H9 (cell line): ENCODE measurements around the gene KBTBD8. TPM values are rescaled to one million over a fixed set of nuclear protein-coding genes. Genes with fewer than 3 reads are reported as not detected.

Experiments used
- DNase-seq: peaks from one replicate; pipeline ENCODE4 v3.0.0-alpha.2; 2017
- H2AFZ ChIP-seq: one replicate; pipeline ENCODE4 v1.6.1; 2013; ENCODE audit warnings: mild to moderate bottlenecking, low read length, control low read depth, moderate library complexity
- H2AK5ac ChIP-seq: 2 replicates; pipeline ENCODE4 v1.6.1; 2013; ENCODE audit warnings: low read length, control low read depth, mixed read lengths; ENCODE audit not compliant: insufficient read length
- H2BK120ac ChIP-seq: one replicate; pipeline ENCODE4 v1.6.1; 2013; ENCODE audit warnings: low read depth, mild to moderate bottlenecking, low read length, control low read depth, inconsistent platforms; ENCODE audit not compliant: poor library complexity, severe bottlenecking
- H2BK12ac ChIP-seq: 2 replicates; pipeline ENCODE4 v1.6.1; 2013; ENCODE audit warnings: low read length, control low read depth, mixed read lengths, low read depth; ENCODE audit not compliant: insufficient read length
- H2BK15ac ChIP-seq: 2 replicates; pipeline ENCODE4 v1.6.1; 2013; ENCODE audit warnings: low read depth, low read length, control low read depth
- H2BK20ac ChIP-seq: one replicate; pipeline ENCODE4 v1.6.1; 2013; ENCODE audit warnings: low read depth, mild to moderate bottlenecking, low read length, control low read depth, inconsistent platforms; ENCODE audit not compliant: poor library complexity, severe bottlenecking
- H2BK5ac ChIP-seq: 2 replicates; pipeline ENCODE4 v1.6.1; 2013; ENCODE audit warnings: low read length, control low read depth, mixed read lengths; ENCODE audit not compliant: insufficient read length
- H3K14ac ChIP-seq: 2 replicates; pipeline ENCODE4 v1.6.1; 2013; ENCODE audit warnings: low read length, control low read depth; ENCODE audit not compliant: insufficient read depth
- H3K18ac ChIP-seq: 2 replicates; pipeline ENCODE4 v1.6.1; 2013; ENCODE audit warnings: low read depth, mild to moderate bottlenecking, mixed read lengths, low read length, control low read depth; ENCODE audit not compliant: insufficient read length
- H3K23ac ChIP-seq: 2 replicates; pipeline ENCODE4 v1.6.1; 2013; ENCODE audit warnings: low read length, control low read depth, mixed read lengths, low read depth; ENCODE audit not compliant: insufficient read length
- H3K23me2 ChIP-seq: 2 replicates; pipeline ENCODE4 v1.6.1; 2013; ENCODE audit warnings: low read depth, mild to moderate bottlenecking, mixed read lengths, low read length, control low read depth; ENCODE audit not compliant: insufficient read length, poor library complexity, severe bottlenecking
- H3K27ac ChIP-seq: 2 replicates; pipeline ENCODE4 v1.5.1; 2013; ENCODE audit warnings: low read length, control low read depth, mixed read lengths, low read depth; ENCODE audit not compliant: insufficient read length
- H3K27me3 ChIP-seq: 2 replicates; pipeline ENCODE4 v1.6.1; 2013; ENCODE audit warnings: low read length, control low read depth, inconsistent platforms; ENCODE audit not compliant: insufficient read depth
- H3K4ac ChIP-seq: 2 replicates; pipeline ENCODE4 v1.6.1; 2013; ENCODE audit warnings: low read depth, mild to moderate bottlenecking, control low read depth, inconsistent platforms, low read length, moderate library complexity
- H3K4me1 ChIP-seq: 2 replicates; pipeline ENCODE4 v1.6.1; 2013; ENCODE audit warnings: low read length, control low read depth, inconsistent platforms; ENCODE audit not compliant: insufficient read depth
- H3K4me2 ChIP-seq: 2 replicates; pipeline ENCODE4 v1.6.1; 2013; ENCODE audit warnings: low read length, control low read depth, mixed read lengths; ENCODE audit not compliant: insufficient read length, insufficient read depth
- H3K56ac ChIP-seq: 2 replicates; pipeline ENCODE4 v1.6.1; 2013; ENCODE audit warnings: low read depth, mild to moderate bottlenecking, mixed read lengths, low read length, control low read depth; ENCODE audit not compliant: insufficient read length
- H3K79me1 ChIP-seq: 2 replicates; pipeline ENCODE4 v1.6.1; 2013; ENCODE audit warnings: low read depth, mild to moderate bottlenecking, moderate library complexity, low read length, control low read depth, inconsistent platforms; ENCODE audit not compliant: insufficient read depth, poor library complexity, severe bottlenecking
- H3K79me2 ChIP-seq: 2 replicates; pipeline ENCODE4 v1.6.1; 2013; ENCODE audit warnings: low read length, control low read depth, inconsistent platforms; ENCODE audit not compliant: insufficient read depth
- H3K9ac ChIP-seq: 2 replicates; pipeline ENCODE4 v1.6.1; 2013; ENCODE audit warnings: low read length, control low read depth, mixed read lengths; ENCODE audit not compliant: insufficient read length; ENCODE audit errors: extremely low read depth
- H3K9me3 ChIP-seq: one replicate; pipeline ENCODE4 v1.6.1; 2013; ENCODE audit warnings: low read depth, low read length, inconsistent platforms; ENCODE audit not compliant: control insufficient read depth
- H3T11ph ChIP-seq: one replicate; pipeline ENCODE4 v1.6.1; 2013; ENCODE audit warnings: mild to moderate bottlenecking, low read length, control low read depth, inconsistent platforms
- H4K20me1 ChIP-seq: one replicate; pipeline ENCODE4 v1.6.1; 2013; ENCODE audit not compliant: control insufficient read depth, insufficient read length, insufficient read depth
- H4K5ac ChIP-seq: 2 replicates; pipeline ENCODE4 v1.6.1; 2013; ENCODE audit warnings: low read depth, mild to moderate bottlenecking, mixed read lengths, low read length, control low read depth; ENCODE audit not compliant: insufficient read length
- H4K8ac ChIP-seq: replicated peaks from 2 replicates; pipeline ENCODE4 v1.6.1; 2013; ENCODE audit warnings: low read length, control low read depth, mixed read lengths, low read depth; ENCODE audit not compliant: insufficient read length
- H4K91ac ChIP-seq: 2 replicates; pipeline ENCODE4 v1.6.1; 2013; ENCODE audit warnings: low read depth, mild to moderate bottlenecking, moderate library complexity, mixed read lengths, low read length, control low read depth; ENCODE audit not compliant: insufficient read length
- H3K27ac Mint-ChIP-seq, 3 experiments: 2 replicates in 2 of 3; 3 replicates in 1 of 3; pipeline ENCODE4 v1.8.0; 2020 to 2021; ENCODE audit warnings: mixed read lengths in 3 of 3, mild to moderate bottlenecking in 1 of 3, moderate library complexity in 1 of 3
- H3K27me3 Mint-ChIP-seq: 2 replicates; pipeline ENCODE4 v1.8.0; 2021; ENCODE audit warnings: low read depth, mild to moderate bottlenecking, moderate library complexity, mixed read lengths
- H3K36me3 Mint-ChIP-seq, 3 experiments: 2 replicates in 2 of 3; 3 replicates in 1 of 3; pipeline ENCODE4 v1.8.0; 2020 to 2021; ENCODE audit warnings: low read depth in 3 of 3, mixed read lengths in 3 of 3; ENCODE audit not compliant: insufficient read depth in 1 of 3
- H3K4me1 Mint-ChIP-seq, 2 experiments: 2 replicates each; pipeline ENCODE4 v1.8.0; 2020; ENCODE audit warnings: mixed read lengths in 2 of 2
- H3K4me3 Mint-ChIP-seq, 2 experiments: 2 replicates in 1 of 2; 3 replicates in 1 of 2; pipeline ENCODE4 v1.8.0; 2020 to 2021; ENCODE audit warnings: mild to moderate bottlenecking in 2 of 2, mixed read lengths in 2 of 2, moderate library complexity in 1 of 2
- H3K9me3 Mint-ChIP-seq, 2 experiments: 2 replicates in 1 of 2; 3 replicates in 1 of 2; pipeline ENCODE4 v1.8.0; 2020; ENCODE audit warnings: mild to moderate bottlenecking in 2 of 2, mixed read lengths in 2 of 2, moderate library complexity in 1 of 2
- WGBS: extraction: QIAGEN DNeasy Blood & Tissue Kit; methylation state at CpG from one replicate; pipeline ENCODE4 v1.1.7; 2013; ENCODE audit warnings: missing lambda C conversion rate, low lambda C conversion rate, mixed read lengths; ENCODE audit not compliant: insufficient read length; ENCODE audit errors: extremely low coverage; 5-methylcytosine and 5-hydroxymethylcytosine counted together
- total RNA-seq: library from RNA; stranded (reverse); gene quantifications from 2 replicates; pipeline ENCODE4 v1.2.1, GENCODE V29; 2021
- TF ChIP-seq, protein P1 (sequence below): fragments of 200-600 bp; sonication (generic); conservative IDR thresholded peaks from 3 replicates; pipeline ENCODE4 v1.8.0; 2021; ENCODE audit warnings: antibody characterized with exemption, mild to moderate bottlenecking

KBTBD8 gene
- total RNA-seq, 1 experiment from 2014 or later, result 16.7 TPM

DNA sequence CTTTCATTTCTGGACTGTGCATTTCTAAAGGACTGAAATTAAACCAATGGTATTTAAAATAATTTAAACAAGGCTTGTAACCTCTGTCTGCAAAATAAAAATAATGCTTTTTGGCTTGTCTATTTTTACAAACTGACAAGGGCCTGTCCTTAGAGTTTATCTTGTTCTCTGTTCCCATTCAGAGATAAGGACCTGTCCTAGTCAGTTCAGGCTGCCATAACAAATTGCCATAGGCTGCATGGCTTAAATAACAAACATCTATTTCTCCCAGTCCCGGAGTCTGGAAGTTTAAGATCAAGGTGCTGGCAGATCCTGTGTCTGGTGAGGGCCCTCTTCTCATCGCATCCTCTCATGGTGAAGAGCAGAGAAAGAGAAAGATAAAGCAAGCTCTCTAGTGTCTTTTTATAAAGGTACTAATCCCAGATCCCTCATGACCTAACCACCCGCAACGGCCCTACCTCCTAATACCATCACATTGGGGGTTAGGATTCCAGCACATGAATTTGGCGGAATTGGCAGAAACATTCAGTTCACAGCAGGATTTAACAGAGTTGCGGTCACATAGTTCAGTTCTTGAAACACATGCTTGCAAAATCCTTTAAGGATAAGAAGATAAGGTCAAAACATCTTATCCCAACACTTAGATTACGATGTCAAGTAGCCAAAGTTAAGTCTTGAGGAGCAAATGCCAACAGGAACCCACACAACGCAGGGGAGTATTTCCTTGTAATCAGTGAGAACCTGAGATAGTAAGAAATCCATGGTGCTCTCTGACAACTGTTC is 17.8 kb downstream of the KBTBD8 start:
- H3K4me1 Mint-ChIP-seq, result peaks cover 28 to 31% of the 10 kb centered on the region in 2 experiments
- no peak overlapping the region for H2BK120ac ChIP-seq
- no peak overlapping the region for H3K56ac ChIP-seq
- no peaks in the 10 kb centered on the region for H3K9me3 ChIP-seq
- no peak overlapping the region for H3K27ac ChIP-seq
- no peak overlapping the region for H4K91ac ChIP-seq
- H3K4me2 ChIP-seq, result no peak overlapping the region
- H2BK20ac ChIP-seq, result no peak overlapping the region
- H2BK15ac ChIP-seq, result no peak overlapping the region
- no peaks in the 10 kb centered on the region for H3K79me1 ChIP-seq
- no peak overlapping the region for H3K27ac Mint-ChIP-seq
- no peaks in the 10 kb centered on the region for H4K20me1 ChIP-seq
- TF ChIP-seq, protein P1, sequence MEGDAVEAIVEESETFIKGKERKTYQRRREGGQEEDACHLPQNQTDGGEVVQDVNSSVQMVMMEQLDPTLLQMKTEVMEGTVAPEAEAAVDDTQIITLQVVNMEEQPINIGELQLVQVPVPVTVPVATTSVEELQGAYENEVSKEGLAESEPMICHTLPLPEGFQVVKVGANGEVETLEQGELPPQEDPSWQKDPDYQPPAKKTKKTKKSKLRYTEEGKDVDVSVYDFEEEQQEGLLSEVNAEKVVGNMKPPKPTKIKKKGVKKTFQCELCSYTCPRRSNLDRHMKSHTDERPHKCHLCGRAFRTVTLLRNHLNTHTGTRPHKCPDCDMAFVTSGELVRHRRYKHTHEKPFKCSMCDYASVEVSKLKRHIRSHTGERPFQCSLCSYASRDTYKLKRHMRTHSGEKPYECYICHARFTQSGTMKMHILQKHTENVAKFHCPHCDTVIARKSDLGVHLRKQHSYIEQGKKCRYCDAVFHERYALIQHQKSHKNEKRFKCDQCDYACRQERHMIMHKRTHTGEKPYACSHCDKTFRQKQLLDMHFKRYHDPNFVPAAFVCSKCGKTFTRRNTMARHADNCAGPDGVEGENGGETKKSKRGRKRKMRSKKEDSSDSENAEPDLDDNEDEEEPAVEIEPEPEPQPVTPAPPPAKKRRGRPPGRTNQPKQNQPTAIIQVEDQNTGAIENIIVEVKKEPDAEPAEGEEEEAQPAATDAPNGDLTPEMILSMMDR, result no peak
- no peak overlapping the region for H2BK5ac ChIP-seq
- no peak overlapping the region for H3K23ac ChIP-seq
- no peak overlapping the region for H2AFZ ChIP-seq
- no peak overlapping the region for H3K18ac ChIP-seq
- H3T11ph ChIP-seq, result no peak overlapping the region
- H3K23me2 ChIP-seq, result no peaks in the 10 kb centered on the region
- no peak for DNase-seq
- H3K27me3 ChIP-seq, result no peaks in the 10 kb centered on the region
- WGBS, result no CpG with 5 or more reads among the region's 8 CpGs
- H3K14ac ChIP-seq, result no peak overlapping the region
- no peak overlapping the region for H4K8ac ChIP-seq
- H3K27me3 Mint-ChIP-seq, result no peaks in the 10 kb centered on the region
- no peak overlapping the region for H2AK5ac ChIP-seq
- no peak overlapping the region for H4K5ac ChIP-seq
- H3K9ac ChIP-seq, result no peak overlapping the region
- peaks cover 4% of the 10 kb centered on the region; the same call in 1 of the 2 replicates for H3K4me1 ChIP-seq
- peaks cover 0 to 10% (median 4%) of the 10 kb centered on the region in 3 experiments; a peak in 2 of 7 replicates for H3K36me3 Mint-ChIP-seq
- H3K79me2 ChIP-seq, result no peaks in the 10 kb centered on the region
- no peak overlapping the region for H2BK12ac ChIP-seq
- no peaks in the 10 kb centered on the region for H3K9me3 Mint-ChIP-seq
- no peak overlapping the region for H3K4ac ChIP-seq
- H3K4me3 Mint-ChIP-seq, result no peak overlapping the region
